ENCODE data around the gene TNFSF15. TPM values are rescaled to one million over a fixed set of nuclear protein-coding genes. Genes with fewer than 3 reads are reported as not detected.

Gene TNFSF15
- total and polyA plus RNA-seq, 4 donors = 2.0 to 24.5 (median 4.2) TPM

GRCh38 chr9:114787781-114788498 is 17.9 kb downstream of the TNFSF15 start:
- Histone ChIP-seq H3K4me1 (ENCODE audit: control insufficient read depth in 5 of 5, insufficient read depth in 5 of 5, low read length in 5 of 5) (peaks cover 0 to 9% (median 0%) of the 10 kb centered on the region in 5 donors), H3K4me3 (no peak overlapping the region), H3K9ac (ENCODE audit: insufficient read depth in 1 of 2, low read length in 2 of 2) (no peak overlapping the region), H3K27ac (ENCODE audit: low read depth in 1 of 2, low read length in 1 of 2) (no peak overlapping the region), H3K27me3 (ENCODE audit: control insufficient read depth in 3 of 3, insufficient read depth in 3 of 3, low read length in 2 of 3) (no peaks in the 10 kb centered on the region), H3K36me3 (ENCODE audit: control insufficient read depth in 4 of 4, insufficient read depth in 4 of 4, low read length in 4 of 4) (no peaks in the 10 kb centered on the region), H3K9me3 (ENCODE audit: control insufficient read depth in 4 of 4, insufficient read depth in 3 of 4, low read length in 3 of 4) (peaks cover 0 to 4% (median 0%) of the 10 kb centered on the region in 4 donors)
- no peak for DNase-seq
- no peak for ATAC-seq (ENCODE audit: insufficient read depth, low FRiP score)
- TF ChIP-seq, protein P1, sequence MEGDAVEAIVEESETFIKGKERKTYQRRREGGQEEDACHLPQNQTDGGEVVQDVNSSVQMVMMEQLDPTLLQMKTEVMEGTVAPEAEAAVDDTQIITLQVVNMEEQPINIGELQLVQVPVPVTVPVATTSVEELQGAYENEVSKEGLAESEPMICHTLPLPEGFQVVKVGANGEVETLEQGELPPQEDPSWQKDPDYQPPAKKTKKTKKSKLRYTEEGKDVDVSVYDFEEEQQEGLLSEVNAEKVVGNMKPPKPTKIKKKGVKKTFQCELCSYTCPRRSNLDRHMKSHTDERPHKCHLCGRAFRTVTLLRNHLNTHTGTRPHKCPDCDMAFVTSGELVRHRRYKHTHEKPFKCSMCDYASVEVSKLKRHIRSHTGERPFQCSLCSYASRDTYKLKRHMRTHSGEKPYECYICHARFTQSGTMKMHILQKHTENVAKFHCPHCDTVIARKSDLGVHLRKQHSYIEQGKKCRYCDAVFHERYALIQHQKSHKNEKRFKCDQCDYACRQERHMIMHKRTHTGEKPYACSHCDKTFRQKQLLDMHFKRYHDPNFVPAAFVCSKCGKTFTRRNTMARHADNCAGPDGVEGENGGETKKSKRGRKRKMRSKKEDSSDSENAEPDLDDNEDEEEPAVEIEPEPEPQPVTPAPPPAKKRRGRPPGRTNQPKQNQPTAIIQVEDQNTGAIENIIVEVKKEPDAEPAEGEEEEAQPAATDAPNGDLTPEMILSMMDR (IDR thresholded peaks at IDR 0.05; ENCODE audit: control extremely low read depth, extremely low read depth) = no peak
- WGBS, 2 donors = 87 to 92% methylated on average over 4 of the region's 4 CpGs

DNA sequence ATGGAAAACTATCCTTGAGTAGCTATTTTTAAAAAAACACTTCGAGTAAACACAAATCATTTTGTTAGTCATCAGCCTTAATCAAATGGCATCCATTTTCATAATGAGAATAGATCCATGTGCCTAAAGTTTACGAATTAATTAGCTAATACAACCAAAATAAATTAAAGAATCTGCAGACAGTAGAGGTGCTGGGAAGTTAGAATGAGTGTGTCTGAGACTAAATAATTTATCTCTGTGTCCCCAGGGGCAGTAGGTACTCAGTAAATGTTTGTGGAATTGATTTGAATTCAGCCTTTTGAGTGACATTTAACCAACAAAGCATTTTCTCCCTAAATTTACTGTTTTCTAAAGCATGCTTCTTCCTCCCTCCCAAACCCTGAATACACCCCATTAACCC is 18.6 kb downstream of the TNFSF15 start:
- Histone ChIP-seq H3K27ac (ENCODE audit: low read depth in 1 of 2, low read length in 1 of 2) (no peak overlapping the region), H3K4me3 (no peak overlapping the region), H3K9me3 (ENCODE audit: control insufficient read depth in 4 of 4, insufficient read depth in 3 of 4, low read length in 3 of 4) (peaks cover 0 to 4% (median 0%) of the 10 kb centered on the region in 4 donors), H3K27me3 (ENCODE audit: control insufficient read depth in 3 of 3, insufficient read depth in 3 of 3, low read length in 2 of 3) (no peaks in the 10 kb centered on the region), H3K9ac (ENCODE audit: insufficient read depth in 1 of 2, low read length in 2 of 2) (no peak overlapping the region), H3K4me1 (ENCODE audit: control insufficient read depth in 5 of 5, insufficient read depth in 5 of 5, low read length in 5 of 5) (peaks cover 0 to 12% (median 0%) of the 10 kb centered on the region in 5 donors), H3K36me3 (ENCODE audit: control insufficient read depth in 4 of 4, insufficient read depth in 4 of 4, low read length in 4 of 4) (no peaks in the 10 kb centered on the region)
- TF ChIP-seq, protein P1 (IDR thresholded peaks at IDR 0.05; ENCODE audit: control extremely low read depth, extremely low read depth) = no peak
- DNase-seq (no peak), ATAC-seq (ENCODE audit: insufficient read depth, low FRiP score) (no peak)
- 87 to 93% methylated on average over 2 of the region's 2 CpGs for WGBS, 2 donors

DNA sequence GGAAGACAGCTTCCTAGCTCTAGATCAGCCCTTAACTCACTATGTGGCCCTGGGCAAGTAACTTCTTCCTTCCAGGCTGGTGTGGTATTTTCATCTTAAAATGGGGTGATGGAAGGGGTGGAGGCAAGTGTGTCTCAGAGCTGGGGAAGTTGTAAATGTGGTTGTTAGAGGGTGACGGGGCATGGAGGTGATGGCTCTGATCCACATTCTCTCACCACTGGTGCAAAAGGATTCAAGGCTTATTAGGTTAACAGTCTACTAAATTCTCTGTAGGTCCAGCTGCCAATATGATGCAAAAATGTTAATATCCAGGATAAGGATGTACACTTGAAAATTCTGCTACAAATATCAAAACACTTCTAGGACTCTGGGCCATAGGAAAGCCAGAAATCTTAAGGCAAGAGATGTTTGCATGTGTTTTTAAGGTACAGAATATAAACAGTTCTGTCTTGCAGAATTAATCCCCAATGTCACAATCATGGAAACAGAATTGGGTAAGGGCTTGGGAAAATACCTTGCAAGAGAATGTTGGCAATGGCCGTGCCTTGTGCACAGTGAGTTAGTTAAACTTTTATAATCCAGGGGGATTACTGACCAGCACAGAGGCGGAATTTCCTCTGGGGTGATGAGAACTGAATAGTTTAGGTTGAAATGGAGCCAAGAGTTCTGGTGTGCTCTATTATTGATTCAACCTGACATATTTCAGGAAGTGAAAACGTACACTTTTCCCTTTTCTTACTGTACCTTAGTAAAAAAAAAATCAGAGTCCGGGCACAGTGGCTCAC is 19.8 kb downstream of the TNFSF15 start:
- TF ChIP-seq, protein P1 (IDR thresholded peaks at IDR 0.05; ENCODE audit: control extremely low read depth, extremely low read depth) = no peak
- peak in 1 of 3 donors; percentile 6 for DNase-seq

More for the DNA sequence above, 19.8 kb downstream of the TNFSF15 start:
- Histone ChIP-seq H3K9me3 (ENCODE audit: control insufficient read depth in 4 of 4, insufficient read depth in 3 of 4, low read length in 3 of 4) (no peaks in the 10 kb centered on the region), H3K27me3 (ENCODE audit: control insufficient read depth in 3 of 3, insufficient read depth in 3 of 3, low read length in 2 of 3) (no peaks in the 10 kb centered on the region), H3K27ac (ENCODE audit: low read depth in 1 of 2, low read length in 1 of 2) (no peak overlapping the region), H3K4me1 (ENCODE audit: control insufficient read depth in 5 of 5, insufficient read depth in 5 of 5, low read length in 5 of 5) (peaks cover 0 to 12% (median 0%) of the 10 kb centered on the region in 5 donors), H3K4me3 (no peak overlapping the region), H3K9ac (ENCODE audit: insufficient read depth in 1 of 2, low read length in 2 of 2) (no peak overlapping the region), H3K36me3 (ENCODE audit: control insufficient read depth in 4 of 4, insufficient read depth in 4 of 4, low read length in 4 of 4) (no peaks in the 10 kb centered on the region)
- ATAC-seq (ENCODE audit: insufficient read depth, low FRiP score) = no peak
- WGBS, 2 donors = 67 to 72% methylated on average over 5 of the region's 5 CpGs
